Stimulated activated CD8-positive, alpha-beta memory T cell treated with anti-CD3 and anti-CD28 coated beads, Interleukin-12 subunit alpha, Interleukin-12 subunit beta, amount 100 ng/mL, for 4 hours (primary cell): ENCODE results near the gene DRD2.

ENCODE experiments used
- DNase-seq: peaks from one replicate; pipeline ENCODE4 v3.0.0-alpha.2; 2020; ENCODE audit warnings: low read depth

The DRD2 gene

DNA sequence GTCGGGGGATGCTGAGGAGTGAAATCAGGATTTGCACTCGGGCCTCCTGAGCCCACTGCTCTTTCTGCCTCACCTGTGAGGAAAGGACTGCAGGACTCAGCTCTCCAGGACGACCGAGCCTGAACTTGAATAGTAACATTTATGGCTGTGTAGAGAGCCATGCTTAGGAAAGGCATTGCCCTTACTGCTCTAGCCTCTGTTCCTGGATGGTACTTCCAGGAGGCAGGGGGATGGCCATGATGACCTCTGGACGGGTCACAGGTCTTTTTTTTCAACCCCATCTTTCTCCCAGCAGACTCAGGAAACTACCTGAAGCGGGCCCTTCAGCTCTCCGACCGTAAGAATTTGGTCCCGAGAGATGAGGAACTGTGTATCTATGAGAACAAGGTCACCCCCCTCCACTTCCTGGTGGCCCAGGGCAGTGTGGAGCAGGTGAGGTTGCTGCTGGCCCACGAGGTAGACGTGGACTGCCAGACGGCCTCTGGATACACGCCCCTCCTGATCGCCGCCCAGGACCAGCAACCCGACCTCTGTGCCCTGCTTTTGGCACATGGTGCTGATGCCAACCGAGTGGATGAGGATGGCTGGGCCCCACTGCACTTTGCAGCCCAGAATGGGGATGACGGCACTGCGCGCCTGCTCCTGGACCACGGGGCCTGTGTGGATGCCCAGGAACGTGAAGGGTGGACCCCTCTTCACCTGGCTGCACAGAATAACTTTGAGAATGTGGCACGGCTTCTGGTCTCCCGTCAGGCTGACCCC, 76.3 kb downstream of the DRD2 start:
- DNase-seq, result no peak

DNA sequence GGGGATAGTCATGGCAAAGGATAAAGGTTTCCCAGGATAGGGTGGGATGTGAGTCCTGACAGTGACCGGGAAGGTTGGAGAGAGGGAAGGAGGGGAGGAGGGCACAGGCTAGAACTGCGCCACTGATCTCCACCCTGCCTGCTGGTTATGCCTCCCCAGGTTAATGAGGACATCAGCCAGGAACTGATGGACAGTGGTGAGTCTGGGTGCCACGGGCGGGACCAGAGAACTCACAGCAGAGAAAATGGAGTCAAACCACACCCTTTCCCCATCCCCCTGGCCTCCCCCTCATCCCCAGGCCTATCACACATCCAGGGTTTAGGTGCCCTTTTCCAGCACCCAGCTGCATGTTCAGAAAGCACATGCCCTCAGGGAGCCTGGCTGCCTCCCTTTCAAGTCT, 77.4 kb downstream of the DRD2 start:
- DNase-seq, result no peak

DNA sequence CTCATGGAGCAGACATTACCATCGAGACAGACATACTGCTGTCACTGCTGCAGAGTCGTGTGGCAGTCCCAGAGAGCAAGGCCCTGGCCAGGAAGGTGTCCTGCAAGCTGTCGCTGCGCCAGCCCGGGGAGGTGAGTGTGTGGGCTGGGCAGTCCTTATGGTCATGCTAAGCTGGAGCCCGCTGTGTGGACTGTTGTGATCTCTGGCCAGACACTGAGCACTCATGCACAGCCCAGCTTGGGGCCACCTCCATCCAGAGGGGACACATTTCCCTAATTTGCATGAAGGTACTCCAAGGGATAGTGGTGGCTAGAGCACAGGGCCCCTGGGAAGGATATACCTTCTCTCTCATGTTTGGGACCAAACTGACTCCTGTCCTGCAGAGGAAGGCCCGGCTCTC, 78.0 kb downstream of the DRD2 start:
- no peak for DNase-seq

- no peak for DNase-seq
These were observed 78.5 kb downstream of the DRD2 start for GRCh38 chr11:113396690-113397089.

DNA sequence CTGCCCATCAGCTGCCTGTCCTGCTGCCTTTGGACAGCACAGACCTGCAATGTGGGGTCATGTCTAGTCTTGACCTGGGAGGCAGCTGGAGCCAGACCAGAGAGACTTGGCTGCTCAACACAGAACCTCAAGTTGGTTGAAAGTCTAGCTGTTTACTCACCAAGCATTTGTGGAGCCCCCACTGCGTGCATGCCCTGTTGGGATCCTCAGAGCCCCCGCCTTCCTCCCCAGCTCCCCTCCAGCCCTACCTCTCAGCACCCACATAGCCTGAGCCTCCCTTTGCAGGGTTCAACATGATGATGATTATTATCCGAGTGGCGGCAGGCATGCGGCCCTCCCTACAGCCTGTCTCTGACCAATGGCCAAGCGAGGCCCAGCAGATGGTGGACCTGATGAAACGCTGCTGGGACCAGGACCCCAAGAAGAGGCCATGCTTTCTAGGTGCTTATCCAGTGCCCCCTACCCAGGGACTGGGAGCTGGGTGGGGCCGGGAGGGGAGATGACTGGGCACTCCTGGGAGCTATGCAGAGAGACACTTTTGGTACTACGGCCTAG, 79.3 kb downstream of the DRD2 start:
- no peak for DNase-seq

DNA sequence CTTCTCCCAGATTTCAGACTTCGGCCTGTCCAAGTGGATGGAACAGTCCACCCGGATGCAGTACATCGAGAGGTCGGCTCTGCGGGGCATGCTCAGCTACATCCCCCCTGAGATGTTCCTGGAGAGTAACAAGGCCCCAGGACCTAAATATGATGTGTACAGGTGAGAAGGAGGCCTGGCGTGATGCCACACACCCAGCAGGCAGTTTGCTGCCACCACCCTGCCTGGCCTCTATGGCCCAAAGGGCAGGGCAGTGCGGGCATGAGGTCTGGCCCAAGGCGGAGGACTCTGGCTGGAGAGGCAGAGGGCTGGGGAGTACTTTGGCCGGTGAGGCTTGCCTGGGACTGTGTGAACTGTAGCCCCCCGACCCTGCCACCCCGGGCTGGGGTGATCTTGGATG, 80.3 kb downstream of the DRD2 start:
- no peak for DNase-seq

- no peak for DNase-seq
These were observed 81.7 kb downstream of the DRD2 start for GRCh38 chr11:113393501-113393985.

GRCh38 chr11:113392236-113392921, 82.8 kb downstream of the DRD2 start:
- no peak for DNase-seq

- no peak for DNase-seq
These were observed 85.9 kb downstream of the DRD2 start for GRCh38 chr11:113389272-113389671.

DNA sequence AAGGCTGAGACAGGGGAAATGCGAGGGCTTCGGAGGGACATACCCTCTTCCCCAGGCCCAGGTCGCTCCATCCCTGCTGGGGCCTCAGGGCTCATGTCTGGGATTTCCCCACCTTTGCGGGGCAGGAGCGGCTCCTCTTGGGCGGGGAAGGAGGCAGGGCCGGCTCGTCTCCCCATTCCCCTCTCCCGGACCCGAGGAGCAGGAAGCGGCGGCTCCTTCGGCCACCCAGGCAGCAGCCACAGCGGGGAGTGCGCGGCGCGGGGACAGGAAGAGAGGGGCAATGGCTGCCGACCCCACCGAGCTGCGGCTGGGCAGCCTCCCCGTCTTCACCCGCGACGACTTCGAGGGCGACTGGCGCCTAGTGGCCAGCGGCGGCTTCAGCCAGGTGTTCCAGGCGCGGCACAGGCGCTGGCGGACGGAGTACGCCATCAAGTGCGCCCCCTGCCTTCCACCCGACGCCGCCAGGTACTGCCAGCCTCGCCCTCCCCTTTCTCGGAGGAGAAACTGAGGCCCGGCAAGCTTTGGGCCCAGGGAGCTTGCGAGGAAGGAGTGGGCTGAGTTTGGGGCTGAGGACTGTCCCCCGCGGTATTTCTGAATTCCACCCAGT, 87.5 kb downstream of the DRD2 start, which contains the start of gene ANKK1:
TSS of gene ANKK1 (plus strand) at position 175 of the 607 bp plus-strand sequence. CDS start at position 281, 106 bp downstream.
- no peak for DNase-seq

GRCh38 chr11:113386866-113387265, 88.3 kb downstream of the DRD2 start:
- no peak for DNase-seq

DNA sequence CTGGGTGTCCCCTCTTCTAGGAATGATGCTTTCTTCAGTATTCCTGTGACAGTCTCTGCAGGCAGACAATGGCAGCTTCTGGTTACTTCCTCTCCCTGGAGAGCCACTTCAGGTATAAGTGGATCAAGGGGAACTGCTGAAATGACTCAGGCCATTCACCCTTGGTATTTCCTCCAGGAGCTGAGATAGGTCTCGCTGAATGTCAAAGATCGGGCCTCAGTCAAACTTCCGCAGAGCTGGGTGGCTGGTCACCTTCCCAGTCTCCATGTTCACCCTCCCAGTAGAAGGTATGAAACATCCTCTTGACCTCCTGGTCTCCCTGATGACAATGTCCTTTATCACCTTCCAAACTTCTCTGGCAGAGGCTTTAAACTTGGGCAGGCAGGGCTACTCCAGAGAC, 89.4 kb downstream of the DRD2 start:
- DNase-seq, result no peak

GRCh38 chr11:113384551-113384950, 90.6 kb downstream of the DRD2 start:
- no peak for DNase-seq

DNA sequence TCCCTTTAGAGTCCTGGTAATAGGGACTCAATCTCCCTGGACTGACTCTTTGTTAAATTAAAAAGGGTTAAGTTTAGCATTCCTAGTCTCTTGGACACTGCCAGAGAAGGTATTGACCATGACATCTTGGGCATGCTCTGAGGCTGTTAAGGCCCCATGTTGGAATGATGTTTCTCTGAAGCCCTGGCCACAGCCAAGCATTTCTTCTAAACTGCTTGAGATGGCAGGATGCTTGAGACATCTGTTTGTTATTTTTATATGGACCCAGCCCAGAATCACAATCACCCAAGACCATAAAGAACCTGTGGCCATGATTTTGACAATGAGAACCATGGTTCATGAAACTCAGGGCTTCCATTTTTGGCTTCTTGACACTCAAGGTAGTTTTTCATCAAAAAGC, 93.1 kb downstream of the DRD2 start:
- no peak for DNase-seq

GRCh38 chr11:113378692-113379091, 96.5 kb downstream of the DRD2 start:
- DNase-seq, result no peak

GRCh38 chr11:113377681-113378412, 97.4 kb downstream of the DRD2 start:
- DNase-seq, result no peak

GRCh38 chr11:113376156-113376555, 99.0 kb downstream of the DRD2 start:
- no peak for DNase-seq

DNA sequence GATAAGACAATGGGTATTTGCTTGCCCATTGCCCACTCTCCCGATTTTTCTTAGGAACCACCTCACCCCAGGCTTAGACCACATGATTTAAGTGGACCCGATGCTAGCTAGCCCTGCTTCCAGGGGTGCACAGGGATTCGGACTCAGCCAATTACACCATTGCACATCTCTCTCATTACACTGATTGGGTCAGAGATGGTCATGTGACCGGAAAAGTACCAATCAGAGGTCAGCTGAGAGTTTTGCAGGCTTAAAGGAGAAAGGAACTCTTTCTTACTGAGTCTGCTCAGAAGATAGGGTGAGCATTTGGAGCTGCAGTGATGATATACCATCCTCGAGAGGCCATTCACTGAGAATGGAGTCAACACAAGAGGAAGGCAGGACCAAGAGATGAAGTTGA, 99.8 kb downstream of the DRD2 start:
- no peak for DNase-seq

GRCh38 chr11:113373981-113374560, 101.1 kb downstream of the DRD2 start:
- no peak for DNase-seq

DNA sequence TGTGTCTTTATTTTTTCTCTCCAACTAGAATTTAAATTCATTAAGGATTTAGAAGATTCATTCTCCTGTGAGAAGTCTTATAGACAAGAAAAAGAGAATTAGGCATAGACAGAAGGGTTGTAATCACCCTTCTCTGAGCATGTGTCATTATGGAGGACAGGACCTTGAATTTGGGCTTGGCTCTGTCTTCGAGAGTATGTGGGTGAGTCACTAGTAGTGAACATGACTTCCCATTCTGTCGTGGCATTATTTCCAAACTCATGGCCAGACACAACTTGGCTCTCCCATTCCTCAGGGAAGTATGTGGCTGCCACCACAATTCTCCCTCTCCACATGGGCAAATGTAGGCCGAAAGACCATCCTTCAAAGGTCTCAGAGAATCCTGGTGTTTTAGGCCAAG, 101.9 kb downstream of the DRD2 start:
- DNase-seq, result no peak

GRCh38 chr11:113372309-113372708, 102.9 kb downstream of the DRD2 start:
- DNase-seq, result no peak

DNA sequence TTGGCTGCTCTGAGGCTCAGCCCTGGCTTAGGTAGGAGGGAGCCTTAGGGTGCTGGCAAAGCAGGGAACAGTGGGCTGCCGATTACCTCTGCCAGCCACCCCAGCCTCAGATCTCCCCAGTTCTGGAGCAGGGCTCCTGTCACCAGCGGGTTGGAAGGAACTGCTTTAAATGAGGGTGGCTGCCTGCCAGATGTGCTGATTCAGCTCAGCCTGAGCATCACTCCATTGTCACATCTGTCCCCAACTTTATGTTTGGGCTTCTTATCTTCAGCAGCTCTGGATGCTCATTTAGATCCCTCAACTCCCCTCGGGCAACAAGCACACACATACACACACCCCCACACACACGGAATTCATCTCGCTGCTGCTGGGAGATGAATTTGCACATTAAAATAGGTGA, 104.6 kb downstream of the DRD2 start:
- DNase-seq, result no peak
